HCT116 (cell line): ENCODE measurements around the gene HSPA12A. TPM values are rescaled to one million over a fixed set of nuclear protein-coding genes. Genes with fewer than 3 reads are reported as not detected.

Source experiments
- ATAC-seq: fragments of 200-7000 bp; cut with Tn5 transposase; 2 replicates; pipeline ENCODE4 v1.9.1; 2020; ENCODE audit warnings: mild to moderate bottlenecking, moderate library complexity
- BruUV-seq: library from RNA; stranded (reverse); fragments of 400-500 nt; replicated peaks from 2 replicates; lab custom pipeline; 2021; lab: Mats Ljungman, UMichigan
- CTCF ChIA-PET: fragments of 300-600 bp; sonication (Branson Sonifier 250); formaldehyde crosslinking; loops from one replicate; lab custom pipeline; 2021; ENCODE audit warnings: antibody characterized with exemption; lab: Charles Lee
- POLR2A ChIA-PET: fragments of 300-600, 350-600 bp; sonication (Branson Sonifier 250); formaldehyde crosslinking; loops from one replicate; lab custom pipeline; 2021; ENCODE audit warnings: antibody characterized with exemption; lab: Charles Lee
- RAD21 ChIA-PET, 2 experiments: fragments of 300-600 bp; sonication (Branson Sonifier 250); formaldehyde crosslinking; loops; one replicate each; lab custom pipeline; 2023; ENCODE audit warnings: low total read pairs in 2 of 2; ENCODE audit not compliant: uncharacterized antibody in 2 of 2, unreplicated experiment in 2 of 2, low non-redundant PET in 1 of 2; lab: Charles Lee
- DNase-seq: peaks from one replicate; pipeline ENCODE4 v3.0.0-alpha.2; 2010; ENCODE audit warnings: low read depth, low spot score
- H2AFZ ChIP-seq: fragments of 200-600 bp; shearing (Covaris generic), sonication (generic); 2 replicates; pipeline ENCODE4 v1.6.1; 2017; ENCODE audit warnings: low read depth, mixed run types, mixed read lengths, antibody characterized with exemption, low read length; ENCODE audit not compliant: poor library complexity, severe bottlenecking
- H3K27ac ChIP-seq: 2 replicates; pipeline ENCODE4 v1.5.1; 2012; ENCODE audit warnings: low read depth, low read length
- H3K27me3 ChIP-seq: fragments of 200-600 bp; sonication (generic); 2 replicates; pipeline ENCODE4 v1.6.1; 2016; ENCODE audit warnings: mixed run types, low read length, mixed read lengths; ENCODE audit not compliant: insufficient read depth
- H3K36me3 ChIP-seq, 2 experiments: fragments of 200-500 bp in 1 of 2; fragments of 200-600 bp in 1 of 2; sonication (Bioruptor generic) in 1 of 2; sonication (generic) in 1 of 2; 2 replicates each; pipeline versions ENCODE4 v1.5.1 to v1.6.1; 2014 to 2016; ENCODE audit warnings: low read length in 2 of 2, inconsistent platforms in 1 of 2, mixed read lengths in 1 of 2, mixed run types in 1 of 2; ENCODE audit not compliant: insufficient read depth in 2 of 2, control insufficient read depth in 1 of 2
- H3K4me1 ChIP-seq, 2 experiments: fragments of 200-600 bp in 1 of 2; sonication (generic) in 1 of 2; 2 replicates each; pipeline versions ENCODE4 v1.5.1 to v1.6.1; 2012 to 2017; ENCODE audit warnings: low read length in 2 of 2, inconsistent platforms in 1 of 2, mild to moderate bottlenecking in 1 of 2, mixed read lengths in 1 of 2, mixed run types in 1 of 2, moderate library complexity in 1 of 2; ENCODE audit not compliant: insufficient read depth in 2 of 2, control insufficient read depth in 1 of 2
- H3K4me2 ChIP-seq: fragments of 200-600 bp; sonication (generic); 2 replicates; pipeline ENCODE4 v1.6.1; 2017; ENCODE audit warnings: mixed run types, low read length, mixed read lengths
- H3K4me3 ChIP-seq, 2 experiments: fragments of 200-600 bp in 1 of 2; sonication (generic) in 1 of 2; replicated peaks in 1 of 2; 2 replicates each; pipeline ENCODE4 v1.5.1; 2011 to 2016; ENCODE audit warnings: low read length in 2 of 2, control low read depth in 1 of 2, low read depth in 1 of 2, mild to moderate bottlenecking in 1 of 2, mixed read lengths in 1 of 2, mixed run types in 1 of 2
- H3K79me2 ChIP-seq: fragments of 200-600 bp; sonication (generic); 2 replicates; pipeline ENCODE4 v1.6.1; 2017; ENCODE audit warnings: mild to moderate bottlenecking, mixed run types, low read length, moderate library complexity, mixed read lengths; ENCODE audit not compliant: insufficient read depth
- H3K9ac ChIP-seq: fragments of 200-600 bp; sonication (generic); 2 replicates; pipeline ENCODE4 v1.6.1; 2016; ENCODE audit warnings: low read length, mixed read lengths
- H3K9me2 ChIP-seq: fragments of 200-600 bp; sonication (generic), shearing (Covaris generic); 2 replicates; pipeline ENCODE4 v1.6.1; 2017; ENCODE audit warnings: mixed run types, mild to moderate bottlenecking, moderate library complexity; ENCODE audit not compliant: insufficient read depth
- H3K9me3 ChIP-seq, 2 experiments: fragments of 200-500 bp in 1 of 2; fragments of 200-600 bp in 1 of 2; sonication (Bioruptor generic) in 1 of 2; sonication (generic) in 1 of 2; 2 replicates each; pipeline ENCODE4 v1.6.1; 2014 to 2017; ENCODE audit warnings: low read length in 2 of 2, mixed read lengths in 2 of 2, inconsistent platforms in 1 of 2, low read depth in 1 of 2, mild to moderate bottlenecking in 1 of 2, mixed run types in 1 of 2, moderate library complexity in 1 of 2; ENCODE audit not compliant: control insufficient read depth in 1 of 2, insufficient read depth in 1 of 2
- H4K20me1 ChIP-seq: fragments of 200-600 bp; sonication (generic), shearing (Covaris generic); 2 replicates; pipeline ENCODE4 v1.6.1; 2017; ENCODE audit warnings: mixed run types, mild to moderate bottlenecking, moderate library complexity; ENCODE audit not compliant: insufficient read depth
- CEBPB ChIP-seq: IDR thresholded peaks from 2 replicates; pipeline ENCODE4 v1.6.1; 2012; ENCODE audit warnings: low read depth
- EGR1 ChIP-seq: IDR thresholded peaks from 2 replicates; pipeline ENCODE4 v1.6.1; 2012; ENCODE audit warnings: low read depth
- ELF1 ChIP-seq: IDR thresholded peaks from 2 replicates; pipeline ENCODE4 v1.6.1; 2012; ENCODE audit warnings: low read depth, borderline replicate concordance
- EZH2 ChIP-seq: fragments of 200-600 bp; sonication (generic); IDR thresholded peaks from 2 replicates; pipeline ENCODE4 v1.6.1; 2017; ENCODE audit warnings: antibody characterized with exemption, mixed run types
- EZH2phosphoT487 ChIP-seq: fragments of 200-600 bp; IDR thresholded peaks from 2 replicates; pipeline ENCODE4 v1.6.1; 2018; ENCODE audit warnings: antibody characterized with exemption, borderline replicate concordance
- FOSL1 ChIP-seq: IDR thresholded peaks from 2 replicates; pipeline ENCODE4 v1.6.1; 2012; ENCODE audit warnings: low read depth
- JUND ChIP-seq: IDR thresholded peaks from 2 replicates; pipeline ENCODE4 v1.6.1; 2012
- POLR2AphosphoS5 ChIP-seq: IDR thresholded peaks from 2 replicates; pipeline ENCODE4 v1.6.1; 2011; ENCODE audit warnings: mild to moderate bottlenecking, low read depth, low read length, moderate library complexity
- RAD21 ChIP-seq: IDR thresholded peaks from 2 replicates; pipeline ENCODE4 v1.6.1; 2012; ENCODE audit warnings: low read depth, mild to moderate bottlenecking
- SP1 ChIP-seq: IDR thresholded peaks from 2 replicates; pipeline ENCODE4 v1.6.1; 2012; ENCODE audit warnings: low read depth
- SRF ChIP-seq: IDR thresholded peaks from 2 replicates; pipeline ENCODE4 v1.6.1; 2012; ENCODE audit warnings: low read depth
- YY1 ChIP-seq: IDR thresholded peaks from 2 replicates; pipeline ENCODE4 v1.6.1; 2011; ENCODE audit warnings: low read length, low read depth, moderate library complexity, mild to moderate bottlenecking; ENCODE audit not compliant: insufficient replicate concordance; ENCODE audit errors: extremely low read depth
- ZFX ChIP-seq: fragments of 450-650 bp; IDR thresholded peaks from 2 replicates; pipeline ENCODE4 v1.6.1; 2017
- ZNF274 ChIP-seq: fragments of 200-500 bp; sonication (Bioruptor generic); IDR thresholded peaks from 2 replicates; pipeline ENCODE4 v1.6.1; 2014; ENCODE audit warnings: mild to moderate bottlenecking, low read depth, low read length, inconsistent platforms
- intact Hi-C: fragments of 100-400 bp; cut with micrococcal nuclease; formaldehyde crosslinking; loops from 2 replicates; pipeline ENCODE4 v1.10.0; 2022
- total RNA-seq: library from RNA; stranded (reverse); gene quantifications from one replicate; pipeline ENCODE4 v1.2.1, GENCODE V29; 2021; ENCODE audit not compliant: unreplicated experiment
- TF ChIP-seq, protein P1 (sequence below): IDR thresholded peaks from 2 replicates; pipeline ENCODE4 v1.6.1; 2012
- TF ChIP-seq, protein P2 (sequence below): IDR thresholded peaks from 2 replicates; pipeline ENCODE4 v1.6.1; 2011; ENCODE audit warnings: mild to moderate bottlenecking, low read length, moderate library complexity; ENCODE audit not compliant: insufficient replicate concordance; ENCODE audit errors: extremely low read depth
- TF ChIP-seq, protein P3 (sequence below), 3 experiments: fragments of 200-600 bp in 1 of 3; sonication (generic) in 1 of 3; IDR thresholded peaks in 2 of 3; conservative IDR thresholded peaks in 1 of 3; 2 replicates each; pipeline ENCODE4 v1.5.1; 2012 to 2017; ENCODE audit warnings: low read depth in 2 of 3, low read length in 2 of 3, antibody characterized with exemption in 1 of 3, borderline replicate concordance in 1 of 3, control low read depth in 1 of 3, mild to moderate bottlenecking in 1 of 3, mixed read lengths in 1 of 3, mixed run types in 1 of 3, moderate library complexity in 1 of 3; ENCODE audit not compliant: insufficient read depth in 1 of 3

HSPA12A gene
- total RNA-seq, 1 experiment from 2014 or later = 19.8 TPM

DNA sequence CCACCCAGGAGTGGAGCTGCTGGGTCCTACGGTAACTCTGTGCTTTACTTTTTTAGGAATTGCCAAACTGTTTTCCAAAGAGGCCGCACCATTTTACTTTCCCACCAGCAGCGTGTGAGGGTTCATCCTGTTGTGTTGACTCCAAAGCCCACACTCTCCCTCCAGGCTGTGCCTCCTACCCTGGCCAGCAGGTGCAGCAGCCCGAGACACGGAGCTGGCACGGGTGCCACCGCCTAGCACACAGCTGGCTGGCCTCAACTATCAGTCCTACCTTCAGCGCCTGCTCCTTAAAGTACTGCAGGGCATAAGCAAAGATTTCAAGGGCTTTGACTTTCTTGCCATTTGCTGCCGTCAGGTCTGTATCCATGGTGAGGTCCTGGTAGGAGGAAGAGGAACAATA, 44.0 kb downstream of the HSPA12A start:
- RAD21 ChIA-PET = no interaction called here
- POLR2A ChIA-PET = no interaction called here
- ATAC-seq (peak; percentile 51), DNase-seq (no peak)
- Histone ChIP-seq H3K27ac (no peak overlapping the region), H3K9ac (no peak overlapping the region), H3K4me2 (no peak overlapping the region), H3K9me2 (no peaks in the 10 kb centered on the region), H3K36me3 (no peaks in the 10 kb centered on the region), H3K27me3 (no peaks in the 10 kb centered on the region), H3K4me3 (no peak overlapping the region), H3K4me1 (peaks cover 0 to 12% of the 10 kb centered on the region in 2 experiments; a peak in 2 of 4 replicates), H2AFZ (no peak overlapping the region), H3K79me2 (no peaks in the 10 kb centered on the region), H3K9me3 (no peaks in the 10 kb centered on the region), H4K20me1 (no peaks in the 10 kb centered on the region)
- TF ChIP-seq EGR1 = no peak
- no peak for TF ChIP-seq POLR2AphosphoS5
- TF ChIP-seq YY1 = no peak
- TF ChIP-seq, protein P1, sequence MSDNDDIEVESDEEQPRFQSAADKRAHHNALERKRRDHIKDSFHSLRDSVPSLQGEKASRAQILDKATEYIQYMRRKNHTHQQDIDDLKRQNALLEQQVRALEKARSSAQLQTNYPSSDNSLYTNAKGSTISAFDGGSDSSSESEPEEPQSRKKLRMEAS = no peak
- TF ChIP-seq FOSL1 = no peak
- no peak for TF ChIP-seq SP1
- TF ChIP-seq ELF1 = no peak
- TF ChIP-seq EZH2phosphoT487 = no peak
- no peak for TF ChIP-seq EZH2
- no peak for TF ChIP-seq SRF
- TF ChIP-seq, protein P2, sequence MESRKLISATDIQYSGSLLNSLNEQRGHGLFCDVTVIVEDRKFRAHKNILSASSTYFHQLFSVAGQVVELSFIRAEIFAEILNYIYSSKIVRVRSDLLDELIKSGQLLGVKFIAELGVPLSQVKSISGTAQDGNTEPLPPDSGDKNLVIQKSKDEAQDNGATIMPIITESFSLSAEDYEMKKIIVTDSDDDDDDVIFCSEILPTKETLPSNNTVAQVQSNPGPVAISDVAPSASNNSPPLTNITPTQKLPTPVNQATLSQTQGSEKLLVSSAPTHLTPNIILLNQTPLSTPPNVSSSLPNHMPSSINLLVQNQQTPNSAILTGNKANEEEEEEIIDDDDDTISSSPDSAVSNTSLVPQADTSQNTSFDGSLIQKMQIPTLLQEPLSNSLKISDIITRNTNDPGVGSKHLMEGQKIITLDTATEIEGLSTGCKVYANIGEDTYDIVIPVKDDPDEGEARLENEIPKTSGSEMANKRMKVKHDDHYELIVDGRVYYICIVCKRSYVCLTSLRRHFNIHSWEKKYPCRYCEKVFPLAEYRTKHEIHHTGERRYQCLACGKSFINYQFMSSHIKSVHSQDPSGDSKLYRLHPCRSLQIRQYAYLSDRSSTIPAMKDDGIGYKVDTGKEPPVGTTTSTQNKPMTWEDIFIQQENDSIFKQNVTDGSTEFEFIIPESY = no peak
- TF ChIP-seq ZFX = no peak
- no peak for TF ChIP-seq CEBPB
- no peak for TF ChIP-seq ZNF274
- TF ChIP-seq, protein P3, sequence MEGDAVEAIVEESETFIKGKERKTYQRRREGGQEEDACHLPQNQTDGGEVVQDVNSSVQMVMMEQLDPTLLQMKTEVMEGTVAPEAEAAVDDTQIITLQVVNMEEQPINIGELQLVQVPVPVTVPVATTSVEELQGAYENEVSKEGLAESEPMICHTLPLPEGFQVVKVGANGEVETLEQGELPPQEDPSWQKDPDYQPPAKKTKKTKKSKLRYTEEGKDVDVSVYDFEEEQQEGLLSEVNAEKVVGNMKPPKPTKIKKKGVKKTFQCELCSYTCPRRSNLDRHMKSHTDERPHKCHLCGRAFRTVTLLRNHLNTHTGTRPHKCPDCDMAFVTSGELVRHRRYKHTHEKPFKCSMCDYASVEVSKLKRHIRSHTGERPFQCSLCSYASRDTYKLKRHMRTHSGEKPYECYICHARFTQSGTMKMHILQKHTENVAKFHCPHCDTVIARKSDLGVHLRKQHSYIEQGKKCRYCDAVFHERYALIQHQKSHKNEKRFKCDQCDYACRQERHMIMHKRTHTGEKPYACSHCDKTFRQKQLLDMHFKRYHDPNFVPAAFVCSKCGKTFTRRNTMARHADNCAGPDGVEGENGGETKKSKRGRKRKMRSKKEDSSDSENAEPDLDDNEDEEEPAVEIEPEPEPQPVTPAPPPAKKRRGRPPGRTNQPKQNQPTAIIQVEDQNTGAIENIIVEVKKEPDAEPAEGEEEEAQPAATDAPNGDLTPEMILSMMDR (IDR thresholded peaks at IDR 0.05 in 2 of 3, conservative IDR thresholded peaks at IDR 0.05 in 1 of 3; ENCODE audit: borderline replicate concordance in 1 of 3, insufficient read depth in 1 of 3, low read depth in 2 of 3, low read length in 2 of 3) = no peak
- no peak for TF ChIP-seq RAD21
- no peak for TF ChIP-seq JUND
- CTCF ChIA-PET = no interaction called here
- no TSS peak for BruUV-seq
- intact Hi-C loops = no loop called here
